Loucy (cell line): ENCODE data around the gene GLT8D2.

ENCODE experiments used
- H2AFZ ChIP-seq: fragments of 200-600 bp; sonication (generic); 2 replicates; pipeline ENCODE4 v1.6.0; 2016; ENCODE audit warnings: antibody characterized with exemption, mild to moderate bottlenecking, low read length, moderate library complexity
- H3F3A ChIP-seq: fragments of 200-600 bp; 2 replicates; pipeline ENCODE4 v1.6.0; 2016; ENCODE audit warnings: antibody characterized with exemption, low read depth, mild to moderate bottlenecking
- H3K27me3 ChIP-seq: fragments of 200-600 bp; sonication (generic); 2 replicates; pipeline ENCODE4 v1.6.1; 2014; ENCODE audit warnings: low read length, mild to moderate bottlenecking; ENCODE audit not compliant: insufficient read depth, poor library complexity, severe bottlenecking
- H3K36me3 ChIP-seq: fragments of 200-600 bp; sonication (generic); 2 replicates; pipeline ENCODE4 v1.6.1; 2016; ENCODE audit warnings: low read length; ENCODE audit not compliant: insufficient read depth
- H3K4me1 ChIP-seq: fragments of 200-600 bp; sonication (generic); 2 replicates; pipeline ENCODE4 v1.5.1; 2014; ENCODE audit warnings: low read length, mild to moderate bottlenecking; ENCODE audit not compliant: insufficient read depth, poor library complexity, severe bottlenecking
- H3K4me2 ChIP-seq: fragments of 200-600 bp; sonication (generic); 2 replicates; pipeline ENCODE4 v1.6.0; 2014; ENCODE audit warnings: antibody characterized with exemption, low read length, low read depth, mild to moderate bottlenecking; ENCODE audit not compliant: poor library complexity, severe bottlenecking
- H3K4me3 ChIP-seq: fragments of 200-600 bp; sonication (generic); 2 replicates; pipeline ENCODE4 v1.5.1; 2014; ENCODE audit warnings: low read length, mild to moderate bottlenecking, mixed read lengths; ENCODE audit not compliant: poor library complexity, severe bottlenecking
- H3K79me2 ChIP-seq: fragments of 200-600 bp; sonication (generic); 2 replicates; pipeline ENCODE4 v1.6.1; 2014; ENCODE audit warnings: low read length; ENCODE audit not compliant: insufficient read depth
- H3K9ac ChIP-seq: fragments of 200-600 bp; sonication (generic); 2 replicates; pipeline ENCODE4 v1.6.0; 2014; ENCODE audit warnings: mild to moderate bottlenecking, low read depth, low read length, moderate library complexity; ENCODE audit not compliant: poor library complexity, severe bottlenecking
- H3K9me2 ChIP-seq: fragments of 200-600 bp; sonication (generic); replicated peaks from 2 replicates; pipeline ENCODE4 v1.6.1; 2016; ENCODE audit warnings: low read depth, low read length, mixed read lengths
- H3K9me3 ChIP-seq: fragments of 200-600 bp; sonication (generic); 2 replicates; pipeline ENCODE4 v1.6.1; 2014; ENCODE audit warnings: mild to moderate bottlenecking, antibody characterized with exemption, low read length, low read depth; ENCODE audit not compliant: insufficient read depth
- H4K20me1 ChIP-seq: fragments of 200-600 bp; sonication (generic); 2 replicates; pipeline ENCODE4 v1.6.0; 2014; ENCODE audit warnings: antibody characterized with exemption, low read length, mild to moderate bottlenecking; ENCODE audit not compliant: insufficient read depth, poor library complexity, severe bottlenecking
- CTCF ChIP-seq: fragments of 200-600 bp; sonication (generic); conservative IDR thresholded peaks from 2 replicates; pipeline ENCODE4 v1.5.1; 2014; ENCODE audit warnings: mild to moderate bottlenecking, antibody characterized with exemption, low read length
- EZH2phosphoT487 ChIP-seq: fragments of 200-600 bp; IDR thresholded peaks from 2 replicates; pipeline ENCODE4 v1.6.1; 2018; ENCODE audit warnings: antibody characterized with exemption, mild to moderate bottlenecking, moderate library complexity, borderline replicate concordance

The GLT8D2 gene

GRCh38 chr12:103969391-103969790 is 80.6 kb downstream of the GLT8D2 start:
- Histone ChIP-seq H3K9me2 (no peaks in the 10 kb centered on the region), H3K9me3 (no peaks in the 10 kb centered on the region), H4K20me1 (peaks cover 70% of the 10 kb centered on the region), H3K4me3 (peak overlapping the region; percentile 60), H3K36me3 (no peaks in the 10 kb centered on the region), H3K9ac (peak overlapping the region; percentile 43), H3K79me2 (peaks cover 92% of the 10 kb centered on the region), H3F3A (no peaks in the 10 kb centered on the region), H3K4me2 (peak overlapping the region; percentile 89), H3K4me1 (peaks cover 37% of the 10 kb centered on the region), H2AFZ (no peak overlapping the region), H3K27me3 (peaks cover 4% of the 10 kb centered on the region)
- TF ChIP-seq CTCF (no peak), EZH2phosphoT487 (no peak)

- H3K9ac ChIP-seq = peak overlapping the region; percentile 90
- peaks cover 4% of the 10 kb centered on the region for H3K27me3 ChIP-seq
- no peaks in the 10 kb centered on the region for H3K9me3 ChIP-seq
- peaks cover 46% of the 10 kb centered on the region for H4K20me1 ChIP-seq
- H3F3A ChIP-seq = no peaks in the 10 kb centered on the region
- peak overlapping the region; percentile 89 for H3K4me2 ChIP-seq
- peak overlapping the region; percentile 84 for H3K4me3 ChIP-seq
- peak overlapping the region; percentile 83; the same call in 1 of the 2 replicates for H2AFZ ChIP-seq
- H3K4me1 ChIP-seq = peaks cover 39% of the 10 kb centered on the region
- TF ChIP-seq EZH2phosphoT487 (no peak), CTCF (no peak)
- H3K79me2 ChIP-seq = peaks cover 82% of the 10 kb centered on the region
- no peaks in the 10 kb centered on the region for H3K9me2 ChIP-seq
- no peaks in the 10 kb centered on the region for H3K36me3 ChIP-seq
Observed at GRCh38 chr12:103966736-103967135, 83.3 kb downstream of the GLT8D2 start.

- Histone ChIP-seq H2AFZ (peak within 1 kb of the TSS; percentile 83), H3K4me3 (peak within 1 kb of the TSS; percentile 84), H3K27me3 (peaks cover 4% of the 10 kb centered on the region), H3K9ac (peak within 1 kb of the TSS; percentile 90), H3K4me1 (peaks cover 39% of the 10 kb centered on the region), H3K36me3 (no peaks in the 10 kb centered on the region), H4K20me1 (peaks cover 37% of the 10 kb centered on the region), H3K4me2 (peak within 1 kb of the TSS; percentile 89), H3K9me2 (no peaks in the 10 kb centered on the region), H3K9me3 (no peaks in the 10 kb centered on the region), H3K79me2 (peaks cover 73% of the 10 kb centered on the region), H3F3A (no peaks in the 10 kb centered on the region)
- TF ChIP-seq CTCF = no peak
- TF ChIP-seq EZH2phosphoT487 = no peak
Observed at GRCh38 chr12:103965590-103966504, 84.1 kb downstream of the GLT8D2 start, which contains the start of gene TDG. TDG (plus strand) TSS chr12:103965872; CDS start chr12:103966038, 166 bp downstream.
